GM12864 (cell line): ENCODE results near the gene GLB1L2.

ENCODE experiments used
- DNase-seq: peaks from one replicate; pipeline ENCODE4 v3.0.0-alpha.2; 2011; ENCODE audit warnings: low read depth
- H3K4me3 ChIP-seq: 2 replicates; pipeline ENCODE4 v1.5.1; 2011; ENCODE audit warnings: mild to moderate bottlenecking, low read depth, low read length, control low read depth
- TF ChIP-seq, protein P1 (sequence below): IDR thresholded peaks from 2 replicates; pipeline ENCODE4 v1.5.1; 2011; ENCODE audit warnings: low read depth, mild to moderate bottlenecking, moderate library complexity, low read length, control low read depth, inconsistent platforms; ENCODE audit errors: missing control alignments

The GLB1L2 gene

GRCh38 chr11:134361661-134362060, 29.9 kb downstream of the GLB1L2 start:
- H3K4me3 ChIP-seq, result no peak overlapping the region
- DNase-seq, result no peak
- TF ChIP-seq, protein P1, sequence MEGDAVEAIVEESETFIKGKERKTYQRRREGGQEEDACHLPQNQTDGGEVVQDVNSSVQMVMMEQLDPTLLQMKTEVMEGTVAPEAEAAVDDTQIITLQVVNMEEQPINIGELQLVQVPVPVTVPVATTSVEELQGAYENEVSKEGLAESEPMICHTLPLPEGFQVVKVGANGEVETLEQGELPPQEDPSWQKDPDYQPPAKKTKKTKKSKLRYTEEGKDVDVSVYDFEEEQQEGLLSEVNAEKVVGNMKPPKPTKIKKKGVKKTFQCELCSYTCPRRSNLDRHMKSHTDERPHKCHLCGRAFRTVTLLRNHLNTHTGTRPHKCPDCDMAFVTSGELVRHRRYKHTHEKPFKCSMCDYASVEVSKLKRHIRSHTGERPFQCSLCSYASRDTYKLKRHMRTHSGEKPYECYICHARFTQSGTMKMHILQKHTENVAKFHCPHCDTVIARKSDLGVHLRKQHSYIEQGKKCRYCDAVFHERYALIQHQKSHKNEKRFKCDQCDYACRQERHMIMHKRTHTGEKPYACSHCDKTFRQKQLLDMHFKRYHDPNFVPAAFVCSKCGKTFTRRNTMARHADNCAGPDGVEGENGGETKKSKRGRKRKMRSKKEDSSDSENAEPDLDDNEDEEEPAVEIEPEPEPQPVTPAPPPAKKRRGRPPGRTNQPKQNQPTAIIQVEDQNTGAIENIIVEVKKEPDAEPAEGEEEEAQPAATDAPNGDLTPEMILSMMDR, result no peak

DNA sequence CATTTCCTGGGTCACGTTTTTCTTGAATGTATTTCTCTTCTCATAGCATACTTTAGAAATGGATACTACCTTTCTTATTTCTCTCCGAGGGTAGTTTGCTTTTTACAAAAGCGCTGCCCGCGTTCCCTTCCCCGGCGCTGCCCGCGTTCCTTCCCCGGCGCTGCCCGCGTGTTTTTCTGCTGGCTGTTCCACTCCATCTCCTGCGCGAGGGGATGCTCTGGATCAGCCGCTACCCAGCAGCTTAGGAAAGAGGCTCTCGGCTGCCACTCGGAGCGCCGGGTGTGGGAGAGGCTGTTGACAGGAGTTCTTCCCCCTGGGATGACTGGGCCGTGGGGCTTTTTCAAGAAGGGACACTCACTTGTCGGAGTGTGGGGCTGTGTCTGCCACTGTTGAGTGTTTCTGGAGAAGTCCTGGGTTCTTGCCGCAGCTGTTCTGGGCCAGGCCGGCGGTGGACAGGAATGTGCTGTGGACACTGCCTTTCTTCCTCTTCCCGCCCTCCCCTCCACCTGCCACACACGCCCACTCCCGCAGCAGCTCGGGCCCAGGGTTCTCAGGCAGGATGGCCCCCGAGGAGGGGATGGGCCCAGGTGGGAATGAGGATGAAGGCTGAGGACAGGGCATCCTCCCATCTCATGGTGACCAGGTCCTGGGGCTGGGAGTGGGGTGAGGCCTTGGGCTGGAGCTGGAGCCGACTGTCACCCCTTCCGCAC, 30.6 kb downstream of the GLB1L2 start:
- H3K4me3 ChIP-seq, result no peak overlapping the region
- DNase-seq, result no peak
- TF ChIP-seq, protein P1, result no peak

DNA sequence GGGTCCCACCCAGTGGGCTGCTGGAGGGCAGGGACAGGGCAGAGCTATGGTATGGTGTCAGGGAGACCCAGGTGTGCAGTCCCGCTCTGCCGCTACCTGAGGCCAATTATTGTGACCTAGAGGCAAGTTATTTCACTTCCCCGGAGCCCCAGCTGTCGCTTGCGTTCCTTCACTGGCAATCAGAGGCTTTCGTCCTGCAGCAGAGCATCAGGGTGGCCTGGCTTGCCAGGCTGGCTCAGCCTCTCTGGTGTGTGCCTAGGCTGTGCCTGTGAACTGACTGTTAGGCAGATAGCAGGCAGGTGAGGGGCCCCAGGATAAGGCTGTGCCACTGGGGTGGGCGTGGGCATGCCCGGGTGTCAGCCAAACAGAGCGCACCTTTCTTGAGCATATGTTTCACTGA, 31.4 kb downstream of the GLB1L2 start:
- no peak for DNase-seq

DNA sequence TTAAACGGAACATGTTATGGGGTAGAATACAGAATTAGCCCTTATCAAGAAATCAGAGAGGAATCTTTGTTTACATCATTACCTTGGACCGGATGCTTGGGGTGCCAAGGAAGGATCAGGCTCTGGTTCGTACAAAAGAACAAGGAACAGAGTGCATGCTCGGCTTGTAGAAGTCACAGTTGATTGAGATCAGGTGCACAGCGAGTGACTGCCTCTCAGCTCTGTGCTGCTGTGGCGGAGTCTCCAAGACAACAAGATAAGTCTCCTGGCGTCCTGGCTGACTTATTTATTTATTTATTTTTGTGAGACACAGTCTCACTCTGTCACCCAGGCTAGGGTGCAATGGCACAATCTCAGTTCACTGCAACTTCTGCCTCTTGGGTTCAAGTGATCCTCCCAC, 31.8 kb downstream of the GLB1L2 start:
- TF ChIP-seq, protein P1, result no peak
- no peak for DNase-seq
- H3K4me3 ChIP-seq, result no peak overlapping the region

More for the DNA sequence above, 31.4 kb downstream of the GLB1L2 start:
- no peak overlapping the region for H3K4me3 ChIP-seq
- TF ChIP-seq, protein P1, result no peak

DNA sequence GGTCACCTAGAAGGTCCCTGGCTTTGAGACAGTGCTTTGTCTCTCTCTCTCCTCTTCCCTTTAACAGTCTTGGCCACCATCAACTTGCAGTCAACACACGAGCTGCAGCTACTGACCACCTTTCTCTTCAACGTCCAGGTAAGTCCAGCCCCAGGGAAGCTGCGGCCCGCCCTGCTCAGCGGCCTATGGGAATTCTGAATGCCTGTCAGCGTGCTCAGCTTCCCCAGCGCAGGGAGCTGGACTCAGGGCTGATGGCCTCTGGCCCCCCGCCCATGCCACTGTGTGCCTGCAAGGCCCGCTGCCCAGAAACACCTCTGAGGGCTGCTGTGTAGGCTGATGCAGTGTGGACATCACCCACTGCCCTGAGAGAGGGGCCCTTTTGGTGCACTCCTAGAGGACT, 32.5 kb downstream of the GLB1L2 start:
- H3K4me3 ChIP-seq, result no peak overlapping the region
- TF ChIP-seq, protein P1, result no peak
- DNase-seq, result no peak

- DNase-seq, result no peak
- H3K4me3 ChIP-seq, result no peak overlapping the region
- TF ChIP-seq, protein P1, result no peak
Observed at GRCh38 chr11:134365011-134365925, 33.5 kb downstream of the GLB1L2 start.

- no peak overlapping the region for H3K4me3 ChIP-seq
- no peak for DNase-seq
- TF ChIP-seq, protein P1, result no peak
Observed at GRCh38 chr11:134366254-134366653, 34.5 kb downstream of the GLB1L2 start.
